Neuronal stem cell (in vitro differentiated cells): ENCODE measurements around the gene SMARCA5.

Experiments used
- DNase-seq: peaks from one replicate; pipeline ENCODE4 v3.0.0-alpha.2; 2013; ENCODE audit warnings: low spot score
- H2AFZ ChIP-seq: one replicate; pipeline ENCODE4 v1.6.1; 2013; ENCODE audit warnings: mild to moderate bottlenecking, low read length, inconsistent platforms
- H2AK5ac ChIP-seq: 2 replicates; pipeline ENCODE4 v1.6.1; 2013; ENCODE audit warnings: low read depth, mild to moderate bottlenecking, inconsistent platforms, low read length, moderate library complexity, mixed read lengths
- H2BK120ac ChIP-seq: 2 replicates; pipeline ENCODE4 v1.6.1; 2013; ENCODE audit warnings: low read depth, mild to moderate bottlenecking, inconsistent platforms, low read length, moderate library complexity, mixed read lengths
- H2BK12ac ChIP-seq: one replicate; pipeline ENCODE4 v1.6.1; 2013; ENCODE audit warnings: low read length, inconsistent platforms
- H2BK15ac ChIP-seq: 2 replicates; pipeline ENCODE4 v1.6.1; 2013; ENCODE audit warnings: mild to moderate bottlenecking, low read length, inconsistent platforms, mixed read lengths
- H2BK5ac ChIP-seq: one replicate; pipeline ENCODE4 v1.6.1; 2013; ENCODE audit warnings: inconsistent platforms, mild to moderate bottlenecking, low read length, moderate library complexity
- H3K14ac ChIP-seq: one replicate; pipeline ENCODE4 v1.6.1; 2013; ENCODE audit warnings: low read length, inconsistent platforms
- H3K18ac ChIP-seq: 2 replicates; pipeline ENCODE4 v1.6.1; 2013; ENCODE audit warnings: low read length, inconsistent platforms
- H3K23ac ChIP-seq: 2 replicates; pipeline ENCODE4 v1.6.1; 2013; ENCODE audit warnings: low read depth, mild to moderate bottlenecking, mixed read lengths, low read length, inconsistent platforms; ENCODE audit not compliant: poor library complexity
- H3K27ac ChIP-seq: replicated peaks from 3 replicates; pipeline ENCODE4 v1.5.1; 2013; ENCODE audit warnings: low read length, inconsistent platforms
- H3K27me3 ChIP-seq, 3 experiments: 2 replicates each; pipeline ENCODE4 v1.6.1; 2013; ENCODE audit warnings: low read length in 3 of 3, mild to moderate bottlenecking in 2 of 3, inconsistent platforms in 1 of 3, low read depth in 1 of 3, mixed read lengths in 1 of 3, moderate library complexity in 1 of 3; ENCODE audit not compliant: control insufficient read depth in 3 of 3, insufficient read depth in 3 of 3
- H3K36me3 ChIP-seq, 2 donors: replicated peaks in 1 of 2; 2 replicates each; pipeline ENCODE4 v1.6.1; 2013; ENCODE audit warnings: low read length in 2 of 2; ENCODE audit not compliant: control insufficient read depth in 2 of 2, insufficient read depth in 2 of 2
- H3K4ac ChIP-seq: 2 replicates; pipeline ENCODE4 v1.6.1; 2013; ENCODE audit warnings: inconsistent platforms, mild to moderate bottlenecking, low read length, moderate library complexity
- H3K4me1 ChIP-seq, 2 donors: 1 replicate in 1 of 2; 2 replicates in 1 of 2; pipeline ENCODE4 v1.6.1; 2013; ENCODE audit warnings: low read length in 2 of 2, low read depth in 1 of 2; ENCODE audit not compliant: control insufficient read depth in 2 of 2, insufficient read depth in 1 of 2
- H3K4me2 ChIP-seq: one replicate; pipeline ENCODE4 v1.6.1; 2013; ENCODE audit warnings: mild to moderate bottlenecking, low read length, inconsistent platforms; ENCODE audit not compliant: insufficient read depth, poor library complexity, severe bottlenecking
- H3K4me3 ChIP-seq, 2 donors: 2 replicates each; pipeline ENCODE4 v1.5.1; 2013; ENCODE audit warnings: low read length in 2 of 2, mild to moderate bottlenecking in 2 of 2, inconsistent platforms in 1 of 2, moderate library complexity in 1 of 2
- H3K79me1 ChIP-seq: one replicate; pipeline ENCODE4 v1.6.1; 2013; ENCODE audit warnings: low read depth, mild to moderate bottlenecking, inconsistent platforms, low read length, moderate library complexity
- H3K9ac ChIP-seq: one replicate; pipeline ENCODE4 v1.6.1; 2013; ENCODE audit warnings: mild to moderate bottlenecking, low read depth, low read length, inconsistent platforms; ENCODE audit not compliant: poor library complexity
- H3K9me3 ChIP-seq, 2 donors: replicated peaks in 1 of 2; 2 replicates each; pipeline versions ENCODE3 to v1.6.1; 2013; ENCODE audit warnings: low read length in 2 of 2, mild to moderate bottlenecking in 2 of 2, inconsistent platforms in 1 of 2, low read depth in 1 of 2, mixed read lengths in 1 of 2, moderate library complexity in 1 of 2; ENCODE audit not compliant: control insufficient read depth in 2 of 2, insufficient read depth in 1 of 2
- H4K8ac ChIP-seq: one replicate; pipeline ENCODE4 v1.6.1; 2013; ENCODE audit warnings: low read depth, mild to moderate bottlenecking, inconsistent platforms, low read length, moderate library complexity
- H4K91ac ChIP-seq: one replicate; pipeline ENCODE4 v1.6.1; 2013; ENCODE audit warnings: low read length, low read depth, mild to moderate bottlenecking, inconsistent platforms; ENCODE audit not compliant: poor library complexity
- WGBS, 2 donors: extraction: QIAGEN DNeasy Blood & Tissue Kit; methylation state at CpG; one replicate each; pipeline ENCODE4 v1.1.7; 2013; ENCODE audit warnings: missing lambda C conversion rate in 2 of 2, mixed read lengths in 1 of 2; ENCODE audit not compliant: insufficient read length in 2 of 2, insufficient replicate concordance in 1 of 2; ENCODE audit errors: extremely low coverage in 2 of 2; 5-methylcytosine and 5-hydroxymethylcytosine counted together

Gene SMARCA5

GRCh38 chr4:143512978-143513313 is 556 bp upstream of the SMARCA5 start:
- H3K4me3 ChIP-seq, result peak overlapping the region; percentile 95 to 99
- no peak for DNase-seq
- peak overlapping the region; percentile 84 for H3K27ac ChIP-seq
- no peak overlapping the region for H3K4ac ChIP-seq
- H3K9ac ChIP-seq, result peak overlapping the region; percentile 100
- H2AFZ ChIP-seq, result peak overlapping the region; percentile 88
- H3K9me3 ChIP-seq, result peaks cover 0 to 4% of the 10 kb centered on the region in 2 donors
- no peak overlapping the region for H4K91ac ChIP-seq
- H2BK120ac ChIP-seq, result no peak overlapping the region
- H3K36me3 ChIP-seq, result peaks cover 0 to 27% of the 10 kb centered on the region in 2 donors
- H2BK15ac ChIP-seq, result no peak overlapping the region
- WGBS, 2 donors, result no CpG with 5 or more reads among the region's 18 CpGs
- no peaks in the 10 kb centered on the region for H3K27me3 ChIP-seq
- peak overlapping the region; percentile 99 for H3K23ac ChIP-seq
- no peak overlapping the region for H2BK12ac ChIP-seq
- no peaks in the 10 kb centered on the region for H3K79me1 ChIP-seq
- H3K18ac ChIP-seq, result peak overlapping the region; percentile 84
- no peak overlapping the region for H2BK5ac ChIP-seq
- H4K8ac ChIP-seq, result no peak overlapping the region
- peaks cover 2 to 4% of the 10 kb centered on the region in 2 donors for H3K4me1 ChIP-seq
- no peak overlapping the region for H2AK5ac ChIP-seq
- no peak overlapping the region for H3K14ac ChIP-seq
- H3K4me2 ChIP-seq, result peak overlapping the region; percentile 54

- Histone ChIP-seq H3K27me3 (no peaks in the 10 kb centered on the region), H3K79me1 (no peaks in the 10 kb centered on the region), H2BK15ac (peak overlapping the region; percentile 58), H3K4ac (peak overlapping the region; percentile 98), H3K4me1 (peaks cover 2 to 4% of the 10 kb centered on the region in 2 donors), H3K4me3 (peak overlapping the region; percentile 95 to 99), H4K8ac (no peak overlapping the region), H3K27ac (peak overlapping the region; percentile 99), H3K23ac (peak overlapping the region; percentile 99), H2BK5ac (peak overlapping the region; percentile 95), H2AK5ac (peak overlapping the region; percentile 96), H3K18ac (peak overlapping the region; percentile 99), H2BK120ac (peak overlapping the region; percentile 87), H3K9me3 (peaks cover 0 to 4% of the 10 kb centered on the region in 2 donors), H3K4me2 (peak overlapping the region; percentile 80), H3K14ac (peak overlapping the region; percentile 97), H2BK12ac (peak overlapping the region; percentile 1), H4K91ac (no peak overlapping the region), H2AFZ (peak overlapping the region; percentile 88), H3K9ac (peak overlapping the region; percentile 100), H3K36me3 (peaks cover 0 to 39% of the 10 kb centered on the region in 2 donors)
- DNase-seq, result no peak
- no CpG with 5 or more reads among the region's 13 CpGs for WGBS, 2 donors
Measured at GRCh38 chr4:143514169-143514495, 630 bp downstream of the SMARCA5 start.

- WGBS, 2 donors, result no CpG with 5 or more reads among the region's 18 CpGs
- Histone ChIP-seq H3K79me1 (no peaks in the 10 kb centered on the region), H3K9me3 (peaks cover 0 to 4% of the 10 kb centered on the region in 2 donors), H3K4me3 (peak overlapping the region; percentile 95 to 99), H3K4me2 (peak overlapping the region; percentile 80), H3K14ac (no peak overlapping the region), H3K36me3 (peaks cover 0 to 43% of the 10 kb centered on the region in 2 donors), H2BK120ac (no peak overlapping the region), H2BK15ac (no peak overlapping the region), H3K23ac (no peak overlapping the region), H4K8ac (no peak overlapping the region), H2BK5ac (peak overlapping the region; percentile 95), H2BK12ac (no peak overlapping the region), H3K27me3 (no peaks in the 10 kb centered on the region), H3K18ac (peak overlapping the region; percentile 92), H2AFZ (peak overlapping the region; percentile 88), H3K4me1 (peaks cover 2 to 4% of the 10 kb centered on the region in 2 donors), H4K91ac (no peak overlapping the region), H2AK5ac (no peak overlapping the region), H3K27ac (peak overlapping the region; percentile 99), H3K9ac (peak overlapping the region; percentile 81), H3K4ac (no peak overlapping the region)
- peak; percentile 57 for DNase-seq
Measured at GRCh38 chr4:143514497-143514896, 995 bp downstream of the SMARCA5 start.

- Histone ChIP-seq H2BK15ac (no peak overlapping the region), H3K36me3 (peaks cover 0 to 47% of the 10 kb centered on the region in 2 donors), H2AFZ (no peak overlapping the region), H3K4me2 (peak overlapping the region; percentile 80), H3K18ac (no peak overlapping the region), H3K4ac (no peak overlapping the region), H3K4me3 (peak overlapping the region; percentile 95 to 99), H3K23ac (no peak overlapping the region), H3K14ac (no peak overlapping the region), H2BK5ac (no peak overlapping the region), H4K91ac (no peak overlapping the region), H3K79me1 (no peaks in the 10 kb centered on the region), H3K9me3 (peaks cover 0 to 4% of the 10 kb centered on the region in 2 donors), H3K9ac (no peak overlapping the region), H2AK5ac (no peak overlapping the region), H3K4me1 (peaks cover 2 to 4% of the 10 kb centered on the region in 2 donors), H3K27ac (peak overlapping the region; percentile 10), H2BK12ac (no peak overlapping the region), H2BK120ac (no peak overlapping the region), H3K27me3 (no peaks in the 10 kb centered on the region), H4K8ac (no peak overlapping the region)
- no CpG with 5 or more reads among the region's 5 CpGs for WGBS, 2 donors
- DNase-seq, result no peak
Measured at GRCh38 chr4:143514901-143515300, 1.4 kb downstream of the SMARCA5 start.
